Loucy (cell line): Measurements from ENCODE around the gene AGAP1.

Experiments used
- EZH2phosphoT487 ChIP-seq: fragments of 200-600 bp; IDR thresholded peaks from 2 replicates; pipeline ENCODE4 v1.6.1; 2018; ENCODE audit warnings: antibody characterized with exemption, mild to moderate bottlenecking, moderate library complexity, borderline replicate concordance
- TF ChIP-seq, protein P1 (sequence below): fragments of 200-600 bp; sonication (generic); conservative IDR thresholded peaks from 2 replicates; pipeline ENCODE4 v1.5.1; 2014; ENCODE audit warnings: mild to moderate bottlenecking, antibody characterized with exemption, low read length

DNA sequence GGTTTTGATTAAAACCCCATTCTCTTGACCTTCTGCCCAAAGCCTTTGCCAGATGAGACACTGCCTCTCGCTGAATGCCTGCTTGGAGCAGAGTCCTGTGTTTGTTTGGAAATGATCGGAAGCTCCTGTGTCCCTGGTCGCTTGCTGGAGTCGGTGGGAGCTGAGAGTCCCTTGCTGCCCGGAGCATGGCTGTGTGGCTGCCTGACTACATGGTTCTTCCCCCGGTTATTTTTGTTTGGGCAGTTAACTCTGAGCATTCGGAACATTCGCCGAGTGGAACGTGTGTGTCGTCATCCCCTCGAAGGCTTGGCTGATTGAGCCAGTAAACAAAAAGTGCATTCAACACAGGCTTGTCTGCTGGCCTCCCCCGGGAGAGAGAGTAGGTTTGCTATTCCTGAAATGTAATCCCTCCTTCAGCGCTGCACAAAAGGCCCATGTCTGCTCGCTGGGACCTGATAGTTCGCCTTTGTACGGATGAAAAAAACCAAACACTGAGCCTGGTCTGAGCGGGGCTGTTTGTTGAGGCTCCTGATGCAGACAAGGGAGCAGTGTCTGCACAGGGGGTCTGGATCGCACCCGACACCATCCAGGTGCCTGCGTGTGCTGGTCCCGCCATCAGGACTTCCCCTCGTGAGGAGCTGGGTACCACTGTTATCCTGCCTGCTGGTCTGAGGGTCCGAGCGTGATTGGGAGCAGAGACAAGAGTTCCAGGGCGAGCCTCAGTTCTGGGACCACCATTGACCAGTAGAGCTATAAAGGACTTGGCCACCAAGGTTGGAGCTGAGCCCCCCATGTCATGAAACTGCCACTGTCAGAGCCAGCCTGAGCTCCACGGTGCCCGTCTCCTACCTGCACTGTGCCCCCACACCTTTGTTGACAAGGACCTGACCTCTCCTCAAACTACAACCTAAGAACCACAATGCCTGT lies 83.8 kb downstream of the AGAP1 start:
- TF ChIP-seq, protein P1, sequence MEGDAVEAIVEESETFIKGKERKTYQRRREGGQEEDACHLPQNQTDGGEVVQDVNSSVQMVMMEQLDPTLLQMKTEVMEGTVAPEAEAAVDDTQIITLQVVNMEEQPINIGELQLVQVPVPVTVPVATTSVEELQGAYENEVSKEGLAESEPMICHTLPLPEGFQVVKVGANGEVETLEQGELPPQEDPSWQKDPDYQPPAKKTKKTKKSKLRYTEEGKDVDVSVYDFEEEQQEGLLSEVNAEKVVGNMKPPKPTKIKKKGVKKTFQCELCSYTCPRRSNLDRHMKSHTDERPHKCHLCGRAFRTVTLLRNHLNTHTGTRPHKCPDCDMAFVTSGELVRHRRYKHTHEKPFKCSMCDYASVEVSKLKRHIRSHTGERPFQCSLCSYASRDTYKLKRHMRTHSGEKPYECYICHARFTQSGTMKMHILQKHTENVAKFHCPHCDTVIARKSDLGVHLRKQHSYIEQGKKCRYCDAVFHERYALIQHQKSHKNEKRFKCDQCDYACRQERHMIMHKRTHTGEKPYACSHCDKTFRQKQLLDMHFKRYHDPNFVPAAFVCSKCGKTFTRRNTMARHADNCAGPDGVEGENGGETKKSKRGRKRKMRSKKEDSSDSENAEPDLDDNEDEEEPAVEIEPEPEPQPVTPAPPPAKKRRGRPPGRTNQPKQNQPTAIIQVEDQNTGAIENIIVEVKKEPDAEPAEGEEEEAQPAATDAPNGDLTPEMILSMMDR = no peak
- no peak for TF ChIP-seq EZH2phosphoT487
